ENCODE measurements around the gene SLC35B2.
A peak's percentile ranks its signal among the peaks of the same experiment; 100 is the strongest.

Gene SLC35B2, protein sequence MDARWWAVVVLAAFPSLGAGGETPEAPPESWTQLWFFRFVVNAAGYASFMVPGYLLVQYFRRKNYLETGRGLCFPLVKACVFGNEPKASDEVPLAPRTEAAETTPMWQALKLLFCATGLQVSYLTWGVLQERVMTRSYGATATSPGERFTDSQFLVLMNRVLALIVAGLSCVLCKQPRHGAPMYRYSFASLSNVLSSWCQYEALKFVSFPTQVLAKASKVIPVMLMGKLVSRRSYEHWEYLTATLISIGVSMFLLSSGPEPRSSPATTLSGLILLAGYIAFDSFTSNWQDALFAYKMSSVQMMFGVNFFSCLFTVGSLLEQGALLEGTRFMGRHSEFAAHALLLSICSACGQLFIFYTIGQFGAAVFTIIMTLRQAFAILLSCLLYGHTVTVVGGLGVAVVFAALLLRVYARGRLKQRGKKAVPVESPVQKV

DNA sequence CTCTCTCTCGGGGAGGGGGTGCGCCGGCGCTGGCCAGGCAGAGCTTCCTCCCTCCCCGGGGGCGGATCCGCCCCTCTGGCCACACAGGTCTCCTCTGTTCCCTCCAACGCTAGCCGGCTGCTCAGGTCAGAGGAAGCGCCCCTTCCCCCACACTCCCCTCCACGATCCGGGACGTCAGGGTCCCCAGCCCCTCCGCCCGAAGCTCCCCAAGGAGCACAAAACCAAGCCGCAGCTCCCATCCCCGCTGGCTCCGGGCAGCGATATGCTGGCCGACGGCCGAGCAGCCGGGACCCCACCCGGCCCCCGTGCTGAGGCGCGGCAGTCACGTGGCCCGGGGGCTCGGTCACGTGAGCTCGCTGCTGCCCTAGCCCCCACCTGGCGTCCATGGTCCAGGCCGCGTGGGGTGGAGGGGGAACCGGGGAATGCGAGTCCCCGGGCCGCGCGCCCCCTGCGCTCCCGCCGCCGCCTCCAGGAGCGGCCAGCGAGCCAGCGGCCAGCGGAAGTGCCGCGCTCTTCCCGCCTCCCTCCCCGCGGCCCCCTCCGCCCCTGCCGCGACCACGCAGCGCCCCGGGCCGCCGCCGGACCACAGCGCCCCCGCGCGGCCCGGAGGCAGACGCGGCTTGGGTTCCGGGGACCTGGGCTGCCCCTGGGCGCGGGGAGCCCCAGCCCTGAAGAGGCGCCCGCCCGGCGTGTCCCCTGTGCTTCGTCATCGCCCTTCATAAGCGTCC is at the start of gene SLC35B2:
Gene SLC35B2, minus strand, starts transcription at position 504 of the 728 bp plus-strand sequence. Its CDS starts 118 bp downstream, at position 386.
- peak in 1 of 2 donors; percentile 46 for DNase-seq (ENCODE audit: low read depth in 1 of 2, low spot score in 1 of 2)

DNA sequence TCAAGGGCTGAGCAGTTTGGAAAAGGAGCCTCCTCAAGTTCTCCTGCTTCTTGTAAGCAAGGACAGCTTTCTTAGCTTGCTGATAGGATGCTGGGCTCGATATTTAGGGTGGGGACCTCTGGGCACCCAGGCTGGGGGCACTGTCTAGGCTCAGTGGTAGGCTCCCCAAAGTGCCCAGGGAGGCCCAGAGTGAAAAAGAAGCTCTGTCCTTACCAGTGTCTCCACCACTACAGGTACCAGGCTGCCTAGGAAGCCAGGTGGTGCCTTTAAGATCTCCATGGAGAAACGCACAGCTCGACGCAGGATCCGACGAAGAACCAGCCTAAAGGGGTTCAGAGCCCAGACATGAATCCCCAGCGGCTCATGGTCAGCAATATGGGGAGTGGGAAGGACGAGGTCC is 49.4 kb upstream of the SLC35B2 start:
- no peak for DNase-seq (ENCODE audit: low read depth in 1 of 2, low spot score in 1 of 2)

- DNase-seq (ENCODE audit: low read depth in 1 of 2, low spot score in 1 of 2): no peak
Observed at GRCh38 chr6:44305200-44305725, 47.9 kb upstream of the SLC35B2 start.

DNA sequence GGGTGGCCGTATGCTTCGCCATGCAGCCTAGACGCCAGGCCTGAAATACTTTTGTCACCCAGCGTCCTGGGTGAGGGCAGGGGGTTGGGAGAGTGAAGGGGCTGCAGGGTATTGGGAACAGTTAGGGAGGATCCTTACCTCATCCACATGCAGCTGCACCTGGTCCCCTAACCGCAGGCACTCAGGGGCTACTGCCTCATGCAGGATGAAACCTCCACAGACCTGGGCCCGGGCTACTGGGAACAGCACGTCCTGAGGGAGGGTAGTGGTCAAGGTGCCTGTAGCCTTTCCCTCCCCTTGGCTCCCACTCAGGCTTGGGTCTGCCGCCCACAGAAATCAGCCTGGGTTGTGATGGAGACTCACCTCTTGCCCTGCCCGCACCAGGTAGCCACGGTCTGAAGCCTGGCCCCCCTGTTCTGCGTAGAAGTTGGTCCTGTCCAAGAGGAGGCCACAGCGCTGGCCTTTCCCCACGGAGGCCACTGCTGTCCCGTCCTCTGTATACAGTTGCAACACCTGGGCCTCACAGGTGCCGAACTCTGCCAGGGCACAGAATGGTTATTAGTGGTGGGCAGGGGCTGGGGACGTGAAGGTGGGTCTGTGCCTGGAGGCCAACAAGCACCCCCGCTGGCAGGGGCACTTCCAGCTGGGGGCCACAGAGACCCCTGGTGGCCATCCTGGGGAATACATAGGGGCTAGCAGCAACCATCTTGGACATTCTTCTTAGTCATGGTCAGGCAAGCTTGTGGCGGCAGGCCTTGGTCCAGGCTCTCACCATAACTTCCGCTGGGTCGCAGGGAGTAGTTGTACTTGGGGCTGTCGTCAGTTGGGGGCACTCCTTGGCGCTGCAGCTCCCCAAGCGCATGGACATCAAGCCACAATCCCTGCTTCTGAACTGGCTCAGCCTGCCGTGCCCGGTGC is 47.2 kb upstream of the SLC35B2 start:
- DNase-seq (ENCODE audit: low read depth in 1 of 2, low spot score in 1 of 2): peak in 1 of 2 donors; percentile 12

DNA sequence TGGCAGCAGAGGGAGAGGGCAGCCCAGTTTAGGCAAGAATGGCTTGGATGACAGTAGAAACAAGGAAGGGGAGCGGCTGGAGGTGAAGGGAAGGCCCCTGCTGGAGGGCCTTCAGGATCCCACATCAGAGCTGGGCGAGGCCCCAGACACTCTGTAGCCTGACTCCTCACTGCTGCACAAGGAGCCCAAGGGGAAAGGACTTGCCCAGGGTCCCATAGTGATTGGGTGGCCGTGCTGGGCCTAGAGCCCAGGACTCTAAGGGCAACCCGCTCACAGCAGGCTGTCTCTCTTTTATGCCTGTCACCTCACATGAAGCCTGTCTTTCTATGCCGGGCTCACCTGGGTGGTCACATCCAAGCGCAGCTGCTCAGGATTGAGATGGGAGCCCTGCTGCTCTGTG is 46.5 kb upstream of the SLC35B2 start:
- DNase-seq (ENCODE audit: low read depth in 1 of 2, low spot score in 1 of 2): no peak

- no peak for DNase-seq (ENCODE audit: low read depth in 1 of 2, low spot score in 1 of 2)
Observed at GRCh38 chr6:44302856-44303255, 45.5 kb upstream of the SLC35B2 start.

GRCh38 chr6:44301782-44302564 is 44.6 kb upstream of the SLC35B2 start:
- DNase-seq (ENCODE audit: low read depth in 1 of 2, low spot score in 1 of 2): no peak

DNA sequence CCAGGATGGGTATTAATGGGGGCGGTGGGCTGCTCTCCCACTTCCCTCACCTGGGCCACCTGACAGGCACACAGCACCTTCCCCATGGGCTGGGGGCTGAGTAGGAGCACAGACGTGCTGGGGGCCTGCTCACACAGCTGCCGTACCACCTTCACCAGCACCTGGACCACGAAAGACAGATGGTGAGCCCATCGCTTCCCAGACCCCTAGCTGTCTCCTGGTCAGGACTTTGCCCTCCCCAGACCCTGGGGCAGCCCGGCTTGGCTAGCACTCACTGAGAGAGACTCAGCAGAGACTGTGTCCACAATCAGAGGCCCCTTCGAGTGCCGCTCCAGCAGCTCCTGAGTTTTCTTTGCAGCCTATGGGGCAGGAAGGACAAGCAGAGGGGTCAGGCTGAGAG is 43.8 kb upstream of the SLC35B2 start:
- no peak for DNase-seq (ENCODE audit: low read depth in 1 of 2, low spot score in 1 of 2)

DNA sequence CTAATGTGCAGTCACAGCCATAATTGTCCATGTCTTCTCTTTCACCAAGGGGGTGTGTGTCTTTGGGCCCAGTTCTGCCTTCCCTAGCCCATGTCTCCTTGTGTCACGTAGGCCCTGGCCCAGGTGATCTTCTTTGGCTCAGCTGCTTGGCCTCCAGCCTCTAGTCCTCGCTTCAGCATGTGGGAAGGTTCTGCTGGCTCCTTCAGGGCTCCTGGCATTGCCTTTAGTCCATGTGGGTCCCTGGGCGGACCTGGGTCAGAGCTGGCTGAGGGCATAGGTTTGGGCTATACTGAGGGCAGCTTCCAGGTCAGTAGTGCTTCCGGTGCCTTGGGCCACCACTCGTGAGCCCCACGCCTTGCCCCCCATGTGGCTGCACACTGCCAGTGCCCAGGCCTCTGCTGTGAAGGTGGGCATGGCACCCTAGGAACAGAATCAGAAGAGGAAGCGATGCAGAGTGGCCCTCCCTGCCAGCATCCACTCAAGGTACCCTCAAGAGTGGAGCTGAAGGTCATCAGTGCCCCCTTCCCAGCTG is 43.0 kb upstream of the SLC35B2 start:
- DNase-seq (ENCODE audit: low read depth in 1 of 2, low spot score in 1 of 2): no peak

DNA sequence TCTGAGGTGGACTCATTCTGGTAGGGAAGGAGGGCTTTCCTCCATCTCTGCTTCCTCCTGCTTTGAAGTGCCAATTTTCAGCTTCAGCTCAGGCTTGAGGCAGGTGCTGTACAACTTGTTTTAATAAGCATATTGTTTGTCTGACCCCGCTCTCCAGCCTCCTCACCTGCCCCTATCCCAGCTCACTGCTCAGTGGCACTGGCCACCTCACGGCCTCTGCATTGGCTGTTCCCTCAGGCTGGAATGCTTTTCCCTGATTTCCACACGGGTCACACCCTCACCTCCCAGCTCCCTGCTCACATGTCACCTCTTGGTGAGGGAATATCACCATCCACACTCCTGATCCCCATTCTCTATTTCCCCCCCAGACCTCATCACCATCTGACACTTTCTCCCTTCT is 41.5 kb upstream of the SLC35B2 start:
- no peak for DNase-seq (ENCODE audit: low read depth in 1 of 2, low spot score in 1 of 2)

- no peak for DNase-seq (ENCODE audit: low read depth in 1 of 2, low spot score in 1 of 2)
Observed at GRCh38 chr6:44298055-44298803, 40.9 kb upstream of the SLC35B2 start.

DNA sequence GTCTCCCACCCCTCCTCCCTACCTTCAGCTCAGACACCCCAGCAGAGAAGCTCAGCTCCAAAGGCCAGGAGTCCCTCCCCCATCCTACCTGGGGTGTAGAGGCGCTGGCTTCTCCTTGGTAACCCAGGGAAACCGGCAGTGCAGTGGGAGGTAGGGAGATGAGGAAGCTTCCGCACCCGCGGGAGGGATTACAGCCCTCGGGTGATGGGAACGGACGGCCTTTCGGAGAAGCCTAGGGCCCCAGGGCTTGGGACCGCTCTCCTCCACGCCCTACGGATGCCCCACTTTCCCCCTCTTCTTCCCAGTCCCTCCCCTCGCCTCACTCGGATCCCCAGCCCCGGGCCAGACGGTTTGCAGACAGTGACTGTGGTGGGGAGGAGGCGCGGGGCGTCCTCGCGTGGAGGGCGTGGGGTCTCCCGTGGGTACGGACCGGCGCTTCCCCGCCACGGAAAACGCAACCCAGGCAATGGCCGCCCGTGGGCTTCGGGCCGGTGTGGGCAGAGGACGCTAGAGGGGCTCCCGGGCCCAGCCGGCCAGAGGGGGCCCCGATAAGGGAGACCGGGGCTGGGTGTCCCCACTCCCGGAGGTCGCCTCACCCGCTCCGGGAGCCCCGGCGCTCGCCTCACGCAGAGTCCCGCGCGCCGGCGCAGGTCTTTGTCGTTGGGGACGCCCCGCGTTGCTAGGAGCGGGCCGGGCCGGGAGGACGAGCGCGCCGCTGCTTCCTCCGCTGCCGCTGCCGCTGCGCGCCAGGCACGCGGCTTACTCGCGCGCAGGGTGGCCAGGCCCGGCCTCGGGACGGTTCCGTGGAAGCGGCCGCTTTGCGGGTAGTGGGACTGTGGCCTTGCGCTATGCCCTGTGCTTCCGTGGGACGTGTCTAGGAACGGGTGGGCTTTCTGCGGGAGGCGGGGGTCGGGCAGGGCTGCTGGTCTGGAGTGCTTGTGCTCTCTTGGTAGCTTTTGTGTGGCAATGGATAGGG is 40.0 kb upstream of the SLC35B2 start:
- peak; percentile 21 to 29 for DNase-seq (ENCODE audit: low read depth in 1 of 2, low spot score in 1 of 2)

DNA sequence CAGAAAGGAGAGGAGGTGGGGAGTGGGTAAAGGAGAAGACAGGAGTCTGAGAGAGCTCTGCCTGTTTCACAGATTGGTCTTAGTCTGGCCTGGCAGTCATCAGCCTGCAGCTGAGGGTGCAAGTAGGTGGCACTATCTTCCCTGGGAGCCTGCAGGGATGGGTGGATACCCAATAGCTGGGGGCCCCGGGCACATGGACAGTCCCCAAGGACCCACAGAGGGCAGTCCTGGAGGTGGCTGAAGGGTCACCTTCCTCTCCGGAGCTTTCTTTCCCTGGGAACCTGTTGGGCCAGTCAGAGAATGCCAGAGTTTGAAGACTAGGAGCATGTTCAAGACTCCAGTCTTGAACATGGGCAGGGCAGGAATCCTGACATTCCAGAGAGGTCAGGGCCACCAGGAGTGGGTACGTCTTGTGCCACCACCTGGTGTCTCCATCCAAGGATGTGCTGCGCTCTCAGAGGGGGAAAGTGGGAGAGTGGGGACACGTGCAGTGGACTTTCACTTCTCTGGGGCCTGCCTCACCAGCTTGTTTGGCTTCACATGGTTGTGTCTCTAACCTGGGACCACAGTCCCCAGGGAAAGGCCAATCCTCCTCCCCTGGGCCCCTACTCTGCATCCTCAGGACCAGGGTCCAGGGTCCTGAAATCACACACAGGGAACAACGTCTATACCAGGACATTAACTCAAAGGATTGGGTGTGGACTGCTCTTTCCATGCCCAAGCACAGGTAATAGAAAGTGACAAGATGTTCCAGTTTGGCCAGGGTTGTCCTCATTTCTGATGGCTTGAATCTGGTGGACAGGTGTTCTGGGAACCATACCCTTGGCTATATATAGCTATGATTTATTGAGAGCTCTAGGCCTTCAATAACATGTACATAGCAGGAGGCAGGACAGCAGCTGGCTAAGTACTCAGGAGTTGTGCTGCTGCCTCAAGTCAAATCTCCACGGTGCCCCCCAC is 37.8 kb upstream of the SLC35B2 start:
- DNase-seq (ENCODE audit: low read depth in 1 of 2, low spot score in 1 of 2): no peak

- DNase-seq (ENCODE audit: low read depth in 1 of 2, low spot score in 1 of 2): no peak
Observed at GRCh38 chr6:44292661-44293365, 35.5 kb upstream of the SLC35B2 start.

- no peak for DNase-seq (ENCODE audit: low read depth in 1 of 2, low spot score in 1 of 2)
Observed at GRCh38 chr6:44291841-44292240, 34.5 kb upstream of the SLC35B2 start.

DNA sequence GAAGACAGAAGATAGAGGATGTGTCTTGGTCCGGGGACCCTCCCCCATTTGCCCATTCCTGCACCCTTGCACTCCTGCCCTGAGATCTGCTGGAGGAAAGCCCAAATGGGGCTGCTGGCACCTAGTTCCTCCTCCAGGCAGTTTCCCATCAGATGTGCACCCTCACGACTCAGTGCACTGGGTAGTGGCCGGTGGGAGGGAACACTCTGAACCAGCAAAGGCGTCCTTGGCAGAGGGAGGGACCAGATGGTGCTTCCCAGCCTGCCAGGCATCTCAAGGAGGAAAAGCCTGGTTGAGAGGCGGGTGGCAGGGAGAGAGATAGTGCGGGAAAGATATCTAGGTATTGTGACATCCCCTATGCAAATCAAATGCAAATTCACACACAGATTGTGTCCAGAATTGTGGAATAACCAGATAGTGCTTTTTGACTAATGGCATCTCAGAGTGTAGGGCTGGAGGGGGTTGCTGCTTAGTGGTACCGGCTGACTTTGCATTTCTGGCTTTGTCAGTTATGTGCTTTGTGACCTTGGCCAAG is 32.5 kb upstream of the SLC35B2 start:
- DNase-seq (ENCODE audit: low read depth in 1 of 2, low spot score in 1 of 2): no peak

Measured in activated CD4-positive, alpha-beta T cell treated with anti-CD3 and anti-CD28 coated beads, Interleukin-2, amount 50 U/mL, for 24 hours (primary cell).